ENCODE data around the gene DTNB.
"Not testable (repeated sequence)": the region's sequence is repeated elsewhere in the genome, so short reads cannot be mapped to it uniquely, and the experiment has no call there.

Gene DTNB

GRCh38 chr2:25570161-25570845 is 103.1 kb downstream of the DTNB start:
- no peak overlapping the region for H3K27ac Mint-ChIP-seq
- DNase-seq (no peak), ATAC-seq (no peak)
- no peaks in the 10 kb centered on the region for H3K9me3 Mint-ChIP-seq
- no peaks in the 10 kb centered on the region for H3K27me3 Mint-ChIP-seq
- H3K4me3 Mint-ChIP-seq, result no peak overlapping the region
- peaks cover 2% of the 10 kb centered on the region for H3K36me3 Mint-ChIP-seq (ENCODE audit: low read depth)
- peaks cover 12% of the 10 kb centered on the region for H3K4me1 Mint-ChIP-seq

- no peak for ATAC-seq
- H3K36me3 Mint-ChIP-seq (ENCODE audit: low read depth), result peaks cover 2% of the 10 kb centered on the region
- H3K4me1 Mint-ChIP-seq, result peaks cover 19% of the 10 kb centered on the region
- no peaks in the 10 kb centered on the region for H3K9me3 Mint-ChIP-seq
- H3K4me3 Mint-ChIP-seq, result no peak overlapping the region
- no peak overlapping the region for H3K27ac Mint-ChIP-seq
- no peaks in the 10 kb centered on the region for H3K27me3 Mint-ChIP-seq
- DNase-seq, result no peak
These were observed 106.0 kb downstream of the DTNB start for GRCh38 chr2:25567406-25567805.

GRCh38 chr2:25566694-25567093 is 106.7 kb downstream of the DTNB start:
- H3K9me3 Mint-ChIP-seq, result no peaks in the 10 kb centered on the region
- no peak for DNase-seq
- ATAC-seq, result no peak
- H3K27me3 Mint-ChIP-seq, result no peaks in the 10 kb centered on the region
- H3K4me3 Mint-ChIP-seq, result no peak overlapping the region
- peaks cover 26% of the 10 kb centered on the region for H3K4me1 Mint-ChIP-seq
- H3K36me3 Mint-ChIP-seq (ENCODE audit: low read depth), result peaks cover 2% of the 10 kb centered on the region
- H3K27ac Mint-ChIP-seq, result peak overlapping the region; percentile 61

DNA sequence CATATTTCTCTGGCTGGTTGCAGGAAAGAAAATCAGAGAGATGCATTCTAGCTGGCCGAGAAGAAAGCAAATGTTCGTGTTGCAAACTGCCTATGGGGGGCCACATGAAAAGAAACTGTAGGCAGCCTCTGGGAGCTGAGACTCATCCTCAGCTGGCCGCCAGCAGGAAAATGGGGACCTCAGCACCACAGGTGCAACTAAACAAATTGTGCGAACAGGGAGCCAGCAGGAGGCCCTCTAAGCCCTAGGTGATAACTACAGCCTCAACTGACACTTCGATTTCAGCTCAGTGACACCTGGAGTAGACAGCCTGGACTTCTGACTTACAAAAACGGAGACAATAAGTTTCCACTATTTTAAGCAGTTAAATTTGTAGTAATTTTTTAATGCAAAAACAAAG is 107.3 kb downstream of the DTNB start:
- ATAC-seq (no peak), DNase-seq (no peak)
- H3K27ac Mint-ChIP-seq, result no peak overlapping the region
- no peak overlapping the region for H3K4me3 Mint-ChIP-seq
- peaks cover 32% of the 10 kb centered on the region for H3K4me1 Mint-ChIP-seq
- peaks cover 1% of the 10 kb centered on the region for H3K9me3 Mint-ChIP-seq
- no peaks in the 10 kb centered on the region for H3K27me3 Mint-ChIP-seq
- peaks cover 3% of the 10 kb centered on the region for H3K36me3 Mint-ChIP-seq (ENCODE audit: low read depth)

DNA sequence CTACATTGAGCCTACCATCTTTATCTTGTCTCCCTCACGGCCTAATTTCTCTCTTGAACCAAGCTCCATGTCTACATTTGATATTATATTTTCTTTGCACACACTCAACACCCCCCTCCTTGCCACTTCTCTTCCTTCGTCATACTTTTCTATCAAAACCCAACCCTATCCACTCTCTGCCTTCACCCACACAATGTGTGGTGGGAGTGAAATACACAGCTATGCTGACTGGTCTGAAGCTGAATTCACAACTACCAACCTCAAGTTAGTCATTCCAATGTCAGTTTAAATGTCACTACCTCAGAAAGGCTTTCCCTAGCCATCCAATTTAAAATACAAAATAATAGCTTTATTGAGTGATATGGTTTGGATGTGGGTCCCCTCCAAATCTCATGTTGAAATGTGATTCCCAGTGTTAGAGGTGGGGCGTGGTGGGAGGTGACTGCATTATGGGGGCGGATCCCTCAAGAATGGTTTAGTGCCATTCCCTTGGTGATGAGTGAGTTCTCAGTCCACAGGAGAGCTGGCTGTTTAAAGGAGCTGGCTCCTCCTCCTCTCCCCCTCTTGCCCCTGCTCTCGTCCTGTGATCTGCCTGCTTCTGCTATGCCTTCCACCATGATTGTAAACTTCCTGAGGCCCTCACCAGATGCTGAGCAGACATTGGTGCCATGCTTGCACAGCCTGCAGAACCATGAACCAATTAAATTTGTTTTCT is 112.1 kb downstream of the DTNB start:
- Mint-ChIP-seq H3K4me1 (peaks cover 66% of the 10 kb centered on the region), H3K9me3 (peaks cover 9% of the 10 kb centered on the region), H3K36me3 (ENCODE audit: low read depth) (peaks cover 8% of the 10 kb centered on the region), H3K4me3 (peak overlapping the region; percentile 16), H3K27ac (peak overlapping the region; percentile 54), H3K27me3 (no peaks in the 10 kb centered on the region)
- DNase-seq (peak; percentile 36), ATAC-seq (peak; percentile 95)

GRCh38 chr2:25559148-25559547 is 114.2 kb downstream of the DTNB start:
- H3K4me3 Mint-ChIP-seq, result peak overlapping the region; percentile 10
- H3K9me3 Mint-ChIP-seq, result peaks cover 9% of the 10 kb centered on the region
- H3K4me1 Mint-ChIP-seq, result peaks cover 65% of the 10 kb centered on the region
- H3K36me3 Mint-ChIP-seq (ENCODE audit: low read depth), result peaks cover 8% of the 10 kb centered on the region
- no peak for ATAC-seq
- H3K27me3 Mint-ChIP-seq, result no peaks in the 10 kb centered on the region
- no peak for DNase-seq
- H3K27ac Mint-ChIP-seq, result peak overlapping the region; percentile 66

DNA sequence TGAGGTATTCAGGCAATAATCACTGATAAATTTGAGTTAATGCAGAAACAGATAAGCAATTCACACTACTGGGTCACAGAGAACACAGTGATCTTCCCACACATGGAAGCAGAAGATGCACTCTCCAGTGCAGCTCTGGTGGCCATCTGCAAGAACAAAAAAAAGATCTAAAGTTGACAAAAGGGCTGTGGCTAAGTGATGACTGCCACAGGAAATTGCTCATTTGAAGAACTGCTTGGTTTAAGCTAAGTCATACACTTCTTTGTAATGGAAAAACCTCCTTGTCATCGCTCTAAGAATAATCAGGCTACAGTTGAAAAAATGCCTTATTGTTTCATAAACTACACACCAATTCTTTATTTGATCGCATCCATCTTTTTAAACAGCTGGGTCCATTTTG is 115.1 kb downstream of the DTNB start:
- H3K4me3 Mint-ChIP-seq, result peak overlapping the region; percentile 3

DNA sequence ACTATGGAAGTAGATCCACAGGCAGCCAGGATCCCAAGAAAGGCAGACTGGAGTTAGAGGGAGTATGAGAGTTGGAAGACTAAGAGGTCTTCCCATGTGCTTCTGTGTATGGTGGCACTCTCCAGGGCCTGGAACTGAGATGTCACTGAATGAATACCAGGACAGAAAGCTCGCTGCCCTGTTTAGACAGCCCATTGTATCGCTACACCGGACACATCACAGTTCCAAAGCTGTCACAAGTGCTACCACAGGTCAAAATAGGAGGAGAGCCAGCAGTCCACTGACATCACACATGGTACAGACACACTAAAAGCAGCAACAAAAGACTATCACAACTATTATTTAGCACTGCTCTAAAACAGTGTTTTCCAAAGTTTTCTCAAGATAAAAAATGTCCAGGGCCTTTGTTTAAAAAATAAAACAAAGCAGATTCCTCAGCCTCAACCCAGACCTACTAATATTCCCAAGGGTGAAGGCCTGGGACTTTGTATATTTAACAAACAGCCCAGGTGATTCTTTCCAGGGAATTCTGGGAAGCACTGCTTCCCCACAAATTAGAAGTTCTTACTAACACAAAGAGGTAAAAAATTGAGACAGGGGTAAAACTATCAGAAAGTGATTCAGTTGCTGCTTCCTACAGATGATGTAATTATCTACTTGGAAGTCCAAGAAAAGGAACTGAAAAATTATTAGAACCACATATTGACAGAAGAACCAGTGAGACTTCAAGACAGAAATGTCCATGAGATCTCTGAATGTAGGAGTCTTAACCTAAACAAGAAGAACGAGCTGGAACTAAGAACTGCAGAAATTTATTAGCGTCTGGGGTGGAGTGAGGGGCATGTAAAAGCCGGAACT is 116.0 kb downstream of the DTNB start:
- H3K27ac Mint-ChIP-seq, result peak overlapping the region; percentile 66

More for the DNA sequence above, 115.1 kb downstream of the DTNB start:
- Mint-ChIP-seq H3K9me3 (peaks cover 9% of the 10 kb centered on the region), H3K27ac (peak overlapping the region; percentile 66), H3K4me1 (peaks cover 64% of the 10 kb centered on the region), H3K27me3 (no peaks in the 10 kb centered on the region), H3K36me3 (ENCODE audit: low read depth) (peaks cover 8% of the 10 kb centered on the region)
- DNase-seq, result no peak
- ATAC-seq, result peak; percentile 76

GRCh38 chr2:25552318-25552717 is 121.1 kb downstream of the DTNB start:
- H3K4me1 Mint-ChIP-seq, result peaks cover 12% of the 10 kb centered on the region
- H3K27me3 Mint-ChIP-seq, result no peaks in the 10 kb centered on the region
- no peaks in the 10 kb centered on the region for H3K36me3 Mint-ChIP-seq (ENCODE audit: low read depth)
- DNase-seq (no peak), ATAC-seq (no peak)
- H3K4me3 Mint-ChIP-seq, result no peak overlapping the region
- no peaks in the 10 kb centered on the region for H3K9me3 Mint-ChIP-seq
- H3K27ac Mint-ChIP-seq, result no peak overlapping the region

More for the DNA sequence above, 116.0 kb downstream of the DTNB start:
- peaks cover 9% of the 10 kb centered on the region for H3K9me3 Mint-ChIP-seq
- H3K4me3 Mint-ChIP-seq, result peak overlapping the region; percentile 3
- H3K4me1 Mint-ChIP-seq, result peaks cover 58% of the 10 kb centered on the region
- ATAC-seq (no peak), DNase-seq (no peak)
- H3K27me3 Mint-ChIP-seq, result no peaks in the 10 kb centered on the region
- peaks cover 8% of the 10 kb centered on the region for H3K36me3 Mint-ChIP-seq (ENCODE audit: low read depth)

GRCh38 chr2:25551316-25551715 is 122.1 kb downstream of the DTNB start:
- H3K27me3 Mint-ChIP-seq, result no peaks in the 10 kb centered on the region
- peaks cover 2% of the 10 kb centered on the region for H3K4me1 Mint-ChIP-seq
- H3K27ac Mint-ChIP-seq, result no peak overlapping the region
- no peaks in the 10 kb centered on the region for H3K9me3 Mint-ChIP-seq
- DNase-seq (no peak), ATAC-seq (no peak)
- no peak overlapping the region for H3K4me3 Mint-ChIP-seq
- no peaks in the 10 kb centered on the region for H3K36me3 Mint-ChIP-seq (ENCODE audit: low read depth)

- DNase-seq; H3K27me3 Mint-ChIP-seq; H3K4me3 Mint-ChIP-seq; H3K36me3 Mint-ChIP-seq (ENCODE audit: low read depth); H3K27ac Mint-ChIP-seq; ATAC-seq; H3K9me3 Mint-ChIP-seq; H3K4me1 Mint-ChIP-seq: not testable (repeated sequence)
These were observed 123.8 kb downstream of the DTNB start for GRCh38 chr2:25549571-25549970.

DNA sequence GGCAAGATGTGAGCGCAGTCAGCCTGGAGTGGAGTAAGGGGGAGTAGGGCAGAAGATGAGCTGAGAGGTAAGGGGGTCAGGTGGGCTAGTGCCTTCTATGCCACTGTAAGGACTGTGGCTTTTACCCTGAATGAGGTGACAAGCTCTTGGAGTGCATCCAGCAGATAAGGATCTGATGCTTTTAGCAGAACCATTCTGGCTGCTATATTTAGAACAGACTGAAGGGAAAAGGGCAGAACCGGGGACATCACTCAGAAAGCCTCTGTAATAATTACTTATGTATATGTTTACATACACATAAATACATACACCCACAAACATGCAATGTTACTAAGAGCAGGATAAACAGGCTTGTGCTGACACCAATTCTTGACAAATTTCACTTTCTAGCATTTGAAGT is 124.8 kb downstream of the DTNB start:
- Mint-ChIP-seq H3K27me3 (no peaks in the 10 kb centered on the region), H3K4me1 (peaks cover 4% of the 10 kb centered on the region), H3K36me3 (ENCODE audit: low read depth) (no peaks in the 10 kb centered on the region), H3K4me3 (no peak overlapping the region), H3K27ac (no peak overlapping the region), H3K9me3 (no peaks in the 10 kb centered on the region)
- ATAC-seq (no peak), DNase-seq (no peak)

DNA sequence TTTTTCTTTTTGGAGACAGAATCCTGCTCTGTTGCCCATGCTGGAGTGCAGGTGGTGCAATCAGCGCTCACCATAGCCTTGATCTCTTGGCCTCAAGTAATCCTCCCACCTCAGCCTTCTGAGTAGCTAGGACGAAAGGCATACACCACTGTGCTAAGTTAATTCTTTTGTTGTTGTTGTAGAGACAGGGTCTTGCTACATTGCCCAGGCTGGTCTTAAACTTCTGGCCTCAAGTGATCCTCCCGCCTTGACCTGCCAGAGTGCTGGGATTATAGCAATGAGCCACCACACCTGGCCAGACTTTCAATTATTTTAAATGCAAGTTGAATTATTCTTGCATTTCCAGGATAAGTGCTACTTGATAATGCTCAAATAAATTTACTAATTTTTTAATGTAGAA is 126.5 kb downstream of the DTNB start:
- no peaks in the 10 kb centered on the region for H3K27me3 Mint-ChIP-seq
- no peaks in the 10 kb centered on the region for H3K9me3 Mint-ChIP-seq
- ATAC-seq, result no peak
- H3K4me3 Mint-ChIP-seq, result no peak overlapping the region
- no peak overlapping the region for H3K27ac Mint-ChIP-seq
- no peak for DNase-seq
- no peaks in the 10 kb centered on the region for H3K36me3 Mint-ChIP-seq (ENCODE audit: low read depth)
- H3K4me1 Mint-ChIP-seq, result peaks cover 2% of the 10 kb centered on the region

GRCh38 chr2:25545899-25546298 is 127.5 kb downstream of the DTNB start:
- Mint-ChIP-seq H3K4me1 (peaks cover 2% of the 10 kb centered on the region), H3K9me3 (no peaks in the 10 kb centered on the region), H3K36me3 (ENCODE audit: low read depth) (no peaks in the 10 kb centered on the region), H3K27me3 (no peaks in the 10 kb centered on the region), H3K27ac (no peak overlapping the region), H3K4me3 (no peak overlapping the region)
- DNase-seq, result no peak
- no peak for ATAC-seq

GRCh38 chr2:25544445-25544844 is 128.9 kb downstream of the DTNB start:
- Mint-ChIP-seq H3K27me3 (no peaks in the 10 kb centered on the region), H3K36me3 (ENCODE audit: low read depth) (no peaks in the 10 kb centered on the region), H3K9me3 (no peaks in the 10 kb centered on the region), H3K4me3 (no peak overlapping the region), H3K4me1 (peaks cover 2% of the 10 kb centered on the region), H3K27ac (no peak overlapping the region)
- ATAC-seq (no peak), DNase-seq (no peak)

All from activated naive CD8-positive, alpha-beta T cell treated with anti-CD3 and anti-CD28 coated beads, Interleukin-2, amount 50 U/mL, for 24 hours (primary cell).